ENCODE results near the gene ZSCAN20.
"Not testable (repeated sequence)": the region's sequence is repeated elsewhere in the genome, so short reads cannot be mapped to it uniquely, and the experiment has no call there.

The ZSCAN20 gene

GRCh38 chr1:33497410-33497809, 25.0 kb downstream of the ZSCAN20 start:
- DNase-seq: no peak

DNA sequence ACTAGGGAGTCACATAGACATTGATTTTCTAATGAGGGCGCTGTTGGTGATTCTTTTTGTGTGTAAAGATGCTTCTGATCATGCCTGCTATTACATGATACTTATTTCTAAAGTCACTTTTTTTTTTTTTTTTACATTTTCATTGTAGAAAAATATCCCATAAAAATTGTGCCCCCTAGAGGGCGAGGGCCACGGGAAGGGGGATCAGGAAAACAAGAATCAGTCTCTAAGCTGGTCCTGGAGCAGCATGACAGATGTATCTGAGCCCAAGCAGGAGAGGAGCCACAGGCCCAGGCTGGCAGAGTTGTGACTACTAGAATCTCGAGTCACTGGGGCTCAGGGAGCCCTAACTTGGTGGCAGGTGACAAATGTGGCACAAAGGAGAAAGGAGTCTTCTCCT, 28.1 kb downstream of the ZSCAN20 start:
- DNase-seq: no peak

- DNase-seq: no peak
Observed at GRCh38 chr1:33501309-33501708, 28.9 kb downstream of the ZSCAN20 start.

DNA sequence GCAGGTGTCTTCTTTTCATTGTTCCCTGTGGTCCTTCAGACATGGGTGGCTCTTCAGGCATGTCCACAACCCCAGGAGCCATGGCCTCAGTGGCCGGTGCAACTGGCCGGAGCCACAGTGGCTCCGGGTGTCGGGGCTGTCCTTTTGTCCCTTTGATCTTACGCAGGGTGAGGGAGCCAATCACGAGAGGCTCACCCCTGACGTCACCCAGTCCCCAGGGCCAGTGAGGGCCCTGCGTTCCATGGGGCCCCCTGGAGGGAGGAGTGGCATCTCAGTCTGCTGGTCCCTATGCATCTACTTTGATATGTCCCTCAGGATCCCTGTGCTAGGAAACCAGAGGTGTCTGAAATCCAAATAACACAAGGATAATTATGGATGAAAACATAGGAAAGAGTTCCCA, 29.3 kb downstream of the ZSCAN20 start:
- DNase-seq: no peak

GRCh38 chr1:33502726-33503125, 30.3 kb downstream of the ZSCAN20 start:
- DNase-seq: no peak

GRCh38 chr1:33503506-33503905, 31.1 kb downstream of the ZSCAN20 start:
- no peak for DNase-seq

GRCh38 chr1:33507661-33508060, 35.2 kb downstream of the ZSCAN20 start:
- no peak for DNase-seq

DNA sequence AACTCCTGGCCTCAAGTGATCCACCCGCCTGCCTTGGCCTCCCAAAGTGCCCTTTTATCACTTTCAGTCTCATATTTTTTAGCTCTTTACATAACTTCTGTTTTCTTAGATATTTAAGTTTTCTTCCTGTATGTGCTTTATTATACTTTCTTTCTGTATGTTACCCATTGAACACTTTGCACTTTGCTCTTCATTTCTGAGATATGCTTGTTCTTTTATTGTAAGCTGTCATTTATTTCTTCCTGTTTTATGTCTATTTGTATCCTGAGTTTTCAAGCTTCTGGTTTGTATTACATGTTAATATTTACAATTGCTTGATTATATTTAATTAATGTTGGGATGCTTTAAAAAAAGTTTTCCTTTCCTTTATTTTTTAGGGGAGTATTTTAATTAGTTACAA, 35.7 kb downstream of the ZSCAN20 start:
- no peak for DNase-seq

DNA sequence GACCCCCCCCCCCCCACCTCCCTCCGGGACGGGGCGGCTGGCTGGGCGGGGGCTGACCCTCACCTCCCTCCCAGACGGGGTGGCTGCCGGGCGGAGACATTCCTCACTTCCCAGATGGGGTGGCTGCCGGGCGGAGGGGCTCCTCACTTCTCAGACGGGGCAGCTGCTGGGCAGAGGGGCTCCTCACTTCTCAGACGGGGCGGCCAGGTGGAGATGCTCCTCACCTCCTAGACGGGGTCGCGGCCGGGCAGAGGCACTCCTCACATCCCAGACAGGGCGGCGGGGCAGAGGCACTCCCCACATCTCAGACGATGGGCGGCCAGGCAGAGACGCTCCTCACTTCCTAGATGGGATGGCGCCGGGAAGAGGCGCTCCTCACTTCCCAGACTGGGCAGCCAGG, 36.8 kb downstream of the ZSCAN20 start:
- DNase-seq: not testable (repeated sequence)

DNA sequence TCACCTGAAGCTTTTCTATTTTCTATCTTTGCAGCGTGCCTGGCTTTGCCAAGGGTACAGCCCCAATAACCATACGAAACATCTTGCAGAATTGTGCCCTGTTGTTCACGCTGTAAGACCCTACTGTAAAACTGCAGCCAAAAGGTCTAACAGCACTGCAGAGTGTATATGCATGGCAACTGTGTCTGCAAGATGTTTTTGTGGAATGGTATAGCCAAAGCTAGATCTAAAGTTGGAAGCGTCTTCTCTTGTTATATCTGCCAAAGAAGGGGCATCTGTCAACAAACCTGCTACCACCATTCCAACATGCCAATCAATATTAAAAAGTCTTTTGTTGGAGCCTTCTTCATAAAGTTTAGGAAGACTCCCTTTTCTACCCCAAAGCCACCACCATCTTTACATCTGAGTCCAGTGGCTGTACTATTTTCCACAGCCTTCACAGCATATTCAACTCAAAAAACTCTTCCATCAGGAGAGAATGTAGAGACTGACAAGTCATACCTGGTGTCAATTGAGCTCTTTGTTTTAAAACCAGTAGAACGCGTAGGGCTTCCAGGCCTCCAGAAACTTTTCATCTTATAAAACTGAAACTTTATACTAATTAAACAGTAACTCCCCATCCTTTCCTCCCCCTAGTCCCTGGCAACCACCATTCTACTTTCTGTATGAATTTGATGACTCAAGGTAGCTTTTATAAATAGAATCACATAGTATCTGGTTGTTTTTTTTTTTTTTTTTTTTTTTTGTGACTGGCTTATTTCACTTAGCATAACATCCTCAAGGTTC, 40.0 kb downstream of the ZSCAN20 start:
- no peak for DNase-seq

- DNase-seq: no peak
Observed at GRCh38 chr1:33515112-33515511, 42.7 kb downstream of the ZSCAN20 start.

- DNase-seq: no peak
Observed at GRCh38 chr1:33515607-33516006, 43.2 kb downstream of the ZSCAN20 start.

- no peak for DNase-seq
Observed at GRCh38 chr1:33516428-33516827, 44.0 kb downstream of the ZSCAN20 start.

DNA sequence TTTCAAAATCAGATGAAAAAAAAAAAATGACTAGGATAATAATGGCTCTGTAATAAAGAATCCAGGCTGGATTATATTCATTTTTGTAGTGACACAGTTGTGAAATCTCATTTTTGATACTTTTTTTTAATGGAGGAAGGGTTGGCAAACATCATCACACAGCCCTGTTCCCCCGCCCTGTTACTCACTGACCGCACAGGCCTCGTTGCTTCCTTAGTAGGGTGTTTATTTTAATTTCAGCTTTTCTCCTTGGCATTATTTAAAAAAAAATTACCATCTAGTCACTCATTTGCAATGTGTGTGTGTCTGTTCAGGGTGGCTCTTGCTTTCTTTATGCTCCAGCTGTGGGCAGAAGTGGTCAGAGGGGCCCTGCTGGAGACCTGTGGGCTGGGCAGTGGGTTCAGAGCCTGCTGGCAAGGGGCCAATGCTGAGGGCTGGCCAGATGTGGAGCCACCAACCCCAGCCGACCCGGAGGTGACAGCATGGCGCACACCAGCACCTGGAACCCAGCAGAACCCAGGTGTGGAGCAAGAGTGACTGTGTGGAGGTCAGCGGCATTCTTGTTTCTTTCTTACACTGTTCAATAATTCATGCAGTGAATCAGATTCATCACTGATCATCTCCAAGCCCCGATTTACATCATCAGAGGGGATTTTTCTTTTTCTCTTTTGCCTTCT, 44.6 kb downstream of the ZSCAN20 start:
- no peak for DNase-seq

- no peak for DNase-seq
Observed at GRCh38 chr1:33517596-33518250, 45.3 kb downstream of the ZSCAN20 start.

- DNase-seq: no peak
Observed at GRCh38 chr1:33519240-33519884, 46.9 kb downstream of the ZSCAN20 start.

GRCh38 chr1:33524586-33524985, 52.1 kb downstream of the ZSCAN20 start:
- no peak for DNase-seq

DNA sequence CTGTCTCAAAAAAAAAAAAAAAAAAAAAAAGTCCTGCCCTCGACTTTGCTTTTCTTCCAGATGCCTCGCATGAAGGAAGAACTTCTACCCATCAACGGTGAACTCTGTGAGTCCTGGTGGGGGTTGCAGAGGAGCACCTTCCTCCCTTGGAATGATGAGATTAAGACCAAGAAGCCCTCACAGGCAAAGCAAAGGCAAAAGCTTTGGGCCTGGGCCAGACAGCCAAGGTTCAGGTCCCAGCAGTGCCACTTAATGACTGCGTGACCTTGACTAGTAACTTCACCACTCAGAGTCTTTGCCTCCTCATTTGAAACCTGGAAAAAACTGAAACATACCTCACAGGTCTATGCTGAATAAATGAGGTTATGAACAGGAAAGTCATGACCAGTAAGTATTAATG, 55.5 kb downstream of the ZSCAN20 start:
- DNase-seq: no peak

DNA sequence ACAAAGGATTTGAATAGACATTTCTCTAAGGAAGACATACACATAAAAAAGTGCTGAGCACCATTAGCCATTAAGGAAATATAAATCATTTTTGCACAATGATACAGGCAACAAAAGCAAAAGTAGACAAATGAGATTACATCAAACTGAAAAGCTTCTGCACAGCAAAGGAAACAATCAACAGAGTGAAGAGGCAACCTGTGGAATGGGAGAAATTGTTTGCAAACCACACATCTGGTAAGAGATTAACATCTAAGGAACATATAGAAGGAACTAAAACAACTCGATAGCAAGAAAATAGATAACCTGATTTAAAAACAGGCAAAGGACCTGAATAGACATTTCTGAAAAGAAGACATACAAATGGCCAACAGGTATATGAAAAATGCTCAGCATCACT, 57.5 kb downstream of the ZSCAN20 start:
- DNase-seq: no peak

DNA sequence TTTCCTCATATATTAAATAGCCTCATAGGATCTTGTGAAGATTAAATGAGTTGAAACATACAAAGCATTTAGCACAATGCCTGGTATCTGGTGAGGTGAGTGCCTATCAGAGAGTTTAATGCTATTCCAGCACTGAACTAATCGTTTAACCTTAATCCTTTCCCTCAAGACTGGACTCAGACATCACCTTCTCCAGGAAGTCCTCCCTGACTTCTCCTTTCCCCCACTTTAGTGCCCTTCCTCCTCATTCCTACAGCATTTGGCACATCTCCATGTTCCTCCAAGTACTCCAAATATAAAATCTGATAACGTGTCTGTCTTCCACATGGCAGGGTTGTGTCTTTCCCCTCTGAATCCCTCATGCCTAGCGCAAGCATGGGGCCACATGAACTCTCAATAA, 59.8 kb downstream of the ZSCAN20 start:
- DNase-seq: no peak

GRCh38 chr1:33532936-33533335, 60.5 kb downstream of the ZSCAN20 start:
- no peak for DNase-seq

GRCh38 chr1:33535334-33535733, 62.9 kb downstream of the ZSCAN20 start:
- no peak for DNase-seq

DNA sequence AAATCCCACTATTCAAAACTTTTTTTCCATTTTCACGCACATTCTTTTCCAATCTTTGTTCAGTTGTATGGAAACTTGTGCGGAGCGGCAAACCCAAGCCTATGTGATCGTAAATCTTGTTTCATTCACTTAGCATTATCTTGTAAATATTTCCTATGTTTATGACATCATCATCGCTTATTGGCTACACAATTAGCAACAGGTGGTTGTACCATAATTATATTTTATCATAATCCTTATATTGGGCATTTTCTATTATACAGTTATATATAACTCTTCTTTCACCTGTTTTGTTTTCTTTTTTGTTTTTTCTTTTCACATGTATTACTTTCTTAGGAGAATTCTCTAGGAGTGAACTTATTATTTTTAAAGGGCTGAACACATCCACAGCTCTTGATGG, 65.4 kb downstream of the ZSCAN20 start:
- no peak for DNase-seq

DNA sequence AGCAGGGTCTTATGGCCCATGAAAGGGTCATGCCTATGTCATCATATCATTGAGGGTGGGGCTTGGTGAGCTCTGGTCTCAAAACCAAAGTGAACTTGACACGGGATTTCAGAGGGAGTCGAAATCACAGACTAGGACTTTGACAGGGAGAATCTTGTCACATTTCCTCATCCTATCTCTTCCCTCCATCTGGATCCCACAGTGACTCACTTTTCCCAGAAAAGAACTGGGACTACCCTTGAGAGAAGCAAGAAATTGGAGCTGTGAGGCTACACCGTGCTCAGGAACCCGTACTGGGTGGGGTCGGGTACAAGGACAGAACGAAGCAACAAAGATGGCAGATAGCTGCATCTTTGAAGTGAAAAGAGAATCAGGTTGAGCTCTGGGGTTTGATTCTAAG, 69.5 kb downstream of the ZSCAN20 start:
- DNase-seq: no peak

Measured in NCI-H187 treated with DMSO at 0.1 percent for 48 hours (cell line).